ENCODE data around the gene CCZ1. TPM values are rescaled to one million over a fixed set of nuclear protein-coding genes. Genes with fewer than 3 reads are reported as not detected.
"Not testable (repeated sequence)": the region's sequence is repeated elsewhere in the genome, so short reads cannot be mapped to it uniquely, and the experiment has no call there.

The CCZ1 gene
- total RNA-seq, 1 experiment from 2014 or later = 135 TPM

GRCh38 chr7:5884431-5884830 is 14.1 kb upstream of the CCZ1 start:
- H3K36me3 ChIP-seq (ENCODE audit: insufficient read depth, low read length, poor library complexity, severe bottlenecking); DNase-seq (ENCODE audit: low spot score); intact Hi-C loops (cut with micrococcal nuclease; ENCODE audit: unreplicated experiment); H3K4me3 ChIP-seq (ENCODE audit: low read depth, low read length, poor library complexity, severe bottlenecking); H3K27me3 ChIP-seq (replicated peaks; ENCODE audit: insufficient read depth, low read depth, low read length, poor library complexity); BruUV-seq (replicated peaks); H3K9me3 ChIP-seq (ENCODE audit: low read depth, low read length, poor library complexity, severe bottlenecking); H3K4me1 ChIP-seq (ENCODE audit: insufficient read depth, low read length, poor library complexity, severe bottlenecking); H3K27ac ChIP-seq (ENCODE audit: low read depth, low read length, poor library complexity, severe bottlenecking); POLR2A ChIA-PET (ENCODE audit: low non-redundant PET): not testable (repeated sequence)
- CTCF ChIA-PET = interaction anchor here (0.7 kb wide), 1 partner anchor 179 kb away, joined by 3 read pairs; no protein-coding TSS in a partner anchor

DNA sequence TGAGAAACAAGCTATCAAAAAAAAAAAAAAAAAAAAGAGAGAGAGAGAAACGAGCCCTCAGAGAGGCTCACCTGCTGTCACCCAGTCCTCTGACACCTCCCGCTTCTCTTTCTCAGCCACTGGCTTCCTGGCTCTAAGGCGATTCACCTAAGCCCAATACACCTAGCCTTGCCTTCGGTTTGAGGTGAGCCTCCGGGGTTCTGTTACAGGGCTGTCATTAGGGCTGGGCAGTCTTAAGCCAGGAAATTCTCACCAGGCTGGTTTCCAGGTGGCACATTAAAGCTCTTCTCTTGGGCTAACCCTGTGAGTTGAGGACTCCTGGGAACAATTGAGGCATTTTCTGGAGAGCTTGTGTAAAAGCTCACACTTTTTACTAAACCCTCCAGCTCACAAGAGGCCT is 10.5 kb upstream of the CCZ1 start:
- POLR2A ChIA-PET (ENCODE audit: low non-redundant PET) = interaction anchor here (0.6 kb wide), 1 partner anchor 29 kb away, joined by 3 read pairs; no protein-coding TSS in a partner anchor
- H3K27ac ChIP-seq (ENCODE audit: low read depth, low read length, poor library complexity, severe bottlenecking); H3K9me3 ChIP-seq (ENCODE audit: low read depth, low read length, poor library complexity, severe bottlenecking); intact Hi-C loops (cut with micrococcal nuclease; ENCODE audit: unreplicated experiment); H3K27me3 ChIP-seq (replicated peaks; ENCODE audit: insufficient read depth, low read depth, low read length, poor library complexity); CTCF ChIA-PET; DNase-seq (ENCODE audit: low spot score); H3K4me1 ChIP-seq (ENCODE audit: insufficient read depth, low read length, poor library complexity, severe bottlenecking); H3K4me3 ChIP-seq (ENCODE audit: low read depth, low read length, poor library complexity, severe bottlenecking); H3K36me3 ChIP-seq (ENCODE audit: insufficient read depth, low read length, poor library complexity, severe bottlenecking); BruUV-seq (replicated peaks): not testable (repeated sequence)

GRCh38 chr7:5890244-5890643 is 8.3 kb upstream of the CCZ1 start:
- intact Hi-C loops (cut with micrococcal nuclease; ENCODE audit: unreplicated experiment); H3K9me3 ChIP-seq (ENCODE audit: low read depth, low read length, poor library complexity, severe bottlenecking); H3K36me3 ChIP-seq (ENCODE audit: insufficient read depth, low read length, poor library complexity, severe bottlenecking); CTCF ChIA-PET; H3K27me3 ChIP-seq (replicated peaks; ENCODE audit: insufficient read depth, low read depth, low read length, poor library complexity); H3K27ac ChIP-seq (ENCODE audit: low read depth, low read length, poor library complexity, severe bottlenecking); H3K4me1 ChIP-seq (ENCODE audit: insufficient read depth, low read length, poor library complexity, severe bottlenecking); DNase-seq (ENCODE audit: low spot score); POLR2A ChIA-PET (ENCODE audit: low non-redundant PET); H3K4me3 ChIP-seq (ENCODE audit: low read depth, low read length, poor library complexity, severe bottlenecking); BruUV-seq (replicated peaks): not testable (repeated sequence)

DNA sequence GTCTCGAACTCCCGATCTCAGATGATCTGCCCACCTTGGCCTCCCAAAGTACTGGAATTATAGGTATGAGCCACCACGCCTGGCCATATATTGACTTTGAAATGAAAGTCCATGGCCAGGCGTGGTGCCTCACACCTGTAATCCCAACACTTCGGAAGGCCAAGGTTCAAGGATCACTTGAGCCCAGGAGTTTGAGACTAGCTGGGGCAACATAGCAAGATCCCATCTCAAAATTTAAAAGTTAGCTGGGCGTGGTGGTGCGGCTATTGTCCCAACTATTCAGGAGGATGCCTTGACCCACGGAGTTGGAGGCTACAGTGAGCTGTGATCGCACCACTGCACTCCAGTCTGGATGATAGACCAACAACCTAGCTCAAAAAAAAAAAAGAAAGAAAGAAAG is 6.0 kb upstream of the CCZ1 start:
- no peaks in the 10 kb centered on the region for H3K27me3 ChIP-seq (replicated peaks; ENCODE audit: insufficient read depth, low read depth, low read length, poor library complexity)
- TF ChIP-seq EZH2 (IDR thresholded peaks at IDR 0.05; ENCODE audit: borderline replicate concordance, low read depth, low read length, poor library complexity, severe bottlenecking) (no peak), CTCF (conservative IDR thresholded peaks at IDR 0.05; ENCODE audit: low read depth, low read length) (no peak)
- DNase-seq (ENCODE audit: low spot score) = no peak
- no peak overlapping the region for H3K4me3 ChIP-seq (ENCODE audit: low read depth, low read length, poor library complexity, severe bottlenecking)
- ChIA-PET POLR2A (ENCODE audit: low non-redundant PET) (no interaction called here), CTCF (no interaction called here)
- no peaks in the 10 kb centered on the region for H3K4me1 ChIP-seq (ENCODE audit: insufficient read depth, low read length, poor library complexity, severe bottlenecking)
- intact Hi-C loops (cut with micrococcal nuclease; ENCODE audit: unreplicated experiment) = no loop called here
- BruUV-seq (replicated peaks) = no TSS peak
- H3K9me3 ChIP-seq (ENCODE audit: low read depth, low read length, poor library complexity, severe bottlenecking) = no peaks in the 10 kb centered on the region
- no peak overlapping the region for H3K27ac ChIP-seq (ENCODE audit: low read depth, low read length, poor library complexity, severe bottlenecking)
- H3K36me3 ChIP-seq (ENCODE audit: insufficient read depth, low read length, poor library complexity, severe bottlenecking) = no peaks in the 10 kb centered on the region

DNA sequence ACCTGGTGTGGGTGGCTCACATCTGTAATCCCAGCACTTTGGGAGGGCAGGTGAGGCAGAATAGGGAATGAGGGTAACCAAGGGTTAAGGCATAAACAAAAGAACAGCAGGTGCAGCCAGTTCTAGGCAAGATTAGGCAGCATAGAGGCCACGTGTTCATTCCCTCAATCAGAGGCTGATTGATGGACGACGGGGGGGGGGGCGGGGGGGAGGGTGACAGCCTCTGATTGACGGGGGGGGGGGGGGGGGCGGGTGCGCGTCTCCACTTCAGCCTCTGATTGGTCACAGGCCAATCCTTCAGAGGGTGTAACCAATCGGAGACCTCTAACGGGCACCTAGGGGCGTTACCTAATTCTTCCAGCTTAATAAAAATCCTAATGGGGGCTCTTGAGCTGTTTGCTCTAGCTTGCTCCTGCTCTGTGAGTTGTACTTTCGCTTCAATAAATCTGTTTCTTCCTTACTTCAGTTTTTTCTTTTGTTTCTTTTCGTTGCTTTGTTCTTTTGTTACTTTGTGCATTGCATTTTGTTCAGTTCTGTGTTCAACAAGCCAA is 1.1 kb upstream of the CCZ1 start:
- H3K36me3 ChIP-seq (ENCODE audit: insufficient read depth, low read length, poor library complexity, severe bottlenecking); H3K9me3 ChIP-seq (ENCODE audit: low read depth, low read length, poor library complexity, severe bottlenecking); H3K4me1 ChIP-seq (ENCODE audit: insufficient read depth, low read length, poor library complexity, severe bottlenecking); intact Hi-C loops (cut with micrococcal nuclease; ENCODE audit: unreplicated experiment); DNase-seq (ENCODE audit: low spot score); H3K4me3 ChIP-seq (ENCODE audit: low read depth, low read length, poor library complexity, severe bottlenecking); POLR2A ChIA-PET (ENCODE audit: low non-redundant PET); H3K27ac ChIP-seq (ENCODE audit: low read depth, low read length, poor library complexity, severe bottlenecking); CTCF ChIA-PET; BruUV-seq (replicated peaks); H3K27me3 ChIP-seq (replicated peaks; ENCODE audit: insufficient read depth, low read depth, low read length, poor library complexity): not testable (repeated sequence)

GRCh38 chr7:5903002-5903401 is 4.5 kb downstream of the CCZ1 start:
- H3K4me1 ChIP-seq (ENCODE audit: insufficient read depth, low read length, poor library complexity, severe bottlenecking); BruUV-seq (replicated peaks); POLR2A ChIA-PET (ENCODE audit: low non-redundant PET); H3K9me3 ChIP-seq (ENCODE audit: low read depth, low read length, poor library complexity, severe bottlenecking); DNase-seq (ENCODE audit: low spot score); H3K36me3 ChIP-seq (ENCODE audit: insufficient read depth, low read length, poor library complexity, severe bottlenecking); H3K4me3 ChIP-seq (ENCODE audit: low read depth, low read length, poor library complexity, severe bottlenecking); intact Hi-C loops (cut with micrococcal nuclease; ENCODE audit: unreplicated experiment); H3K27me3 ChIP-seq (replicated peaks; ENCODE audit: insufficient read depth, low read depth, low read length, poor library complexity); H3K27ac ChIP-seq (ENCODE audit: low read depth, low read length, poor library complexity, severe bottlenecking); CTCF ChIA-PET: not testable (repeated sequence)

GRCh38 chr7:5904726-5905125 is 6.2 kb downstream of the CCZ1 start:
- H3K27ac ChIP-seq (ENCODE audit: low read depth, low read length, poor library complexity, severe bottlenecking); POLR2A ChIA-PET (ENCODE audit: low non-redundant PET); H3K9me3 ChIP-seq (ENCODE audit: low read depth, low read length, poor library complexity, severe bottlenecking); H3K27me3 ChIP-seq (replicated peaks; ENCODE audit: insufficient read depth, low read depth, low read length, poor library complexity); H3K4me3 ChIP-seq (ENCODE audit: low read depth, low read length, poor library complexity, severe bottlenecking); CTCF ChIA-PET; intact Hi-C loops (cut with micrococcal nuclease; ENCODE audit: unreplicated experiment); DNase-seq (ENCODE audit: low spot score); H3K36me3 ChIP-seq (ENCODE audit: insufficient read depth, low read length, poor library complexity, severe bottlenecking); H3K4me1 ChIP-seq (ENCODE audit: insufficient read depth, low read length, poor library complexity, severe bottlenecking); BruUV-seq (replicated peaks): not testable (repeated sequence)
